GM12801 (cell line): ENCODE data around the gene SOD1.

Experiments
- TF ChIP-seq, protein P1 (sequence below): IDR thresholded peaks from one replicate; pipeline ENCODE4 v1.5.1; 2011; ENCODE audit warnings: control low read depth; ENCODE audit not compliant: insufficient read length; ENCODE audit errors: extremely low read depth

SOD1 gene

GRCh38 chr21:31623664-31624063 lies 35.8 kb upstream of the SOD1 start:
- TF ChIP-seq, protein P1, sequence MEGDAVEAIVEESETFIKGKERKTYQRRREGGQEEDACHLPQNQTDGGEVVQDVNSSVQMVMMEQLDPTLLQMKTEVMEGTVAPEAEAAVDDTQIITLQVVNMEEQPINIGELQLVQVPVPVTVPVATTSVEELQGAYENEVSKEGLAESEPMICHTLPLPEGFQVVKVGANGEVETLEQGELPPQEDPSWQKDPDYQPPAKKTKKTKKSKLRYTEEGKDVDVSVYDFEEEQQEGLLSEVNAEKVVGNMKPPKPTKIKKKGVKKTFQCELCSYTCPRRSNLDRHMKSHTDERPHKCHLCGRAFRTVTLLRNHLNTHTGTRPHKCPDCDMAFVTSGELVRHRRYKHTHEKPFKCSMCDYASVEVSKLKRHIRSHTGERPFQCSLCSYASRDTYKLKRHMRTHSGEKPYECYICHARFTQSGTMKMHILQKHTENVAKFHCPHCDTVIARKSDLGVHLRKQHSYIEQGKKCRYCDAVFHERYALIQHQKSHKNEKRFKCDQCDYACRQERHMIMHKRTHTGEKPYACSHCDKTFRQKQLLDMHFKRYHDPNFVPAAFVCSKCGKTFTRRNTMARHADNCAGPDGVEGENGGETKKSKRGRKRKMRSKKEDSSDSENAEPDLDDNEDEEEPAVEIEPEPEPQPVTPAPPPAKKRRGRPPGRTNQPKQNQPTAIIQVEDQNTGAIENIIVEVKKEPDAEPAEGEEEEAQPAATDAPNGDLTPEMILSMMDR, result no peak

DNA sequence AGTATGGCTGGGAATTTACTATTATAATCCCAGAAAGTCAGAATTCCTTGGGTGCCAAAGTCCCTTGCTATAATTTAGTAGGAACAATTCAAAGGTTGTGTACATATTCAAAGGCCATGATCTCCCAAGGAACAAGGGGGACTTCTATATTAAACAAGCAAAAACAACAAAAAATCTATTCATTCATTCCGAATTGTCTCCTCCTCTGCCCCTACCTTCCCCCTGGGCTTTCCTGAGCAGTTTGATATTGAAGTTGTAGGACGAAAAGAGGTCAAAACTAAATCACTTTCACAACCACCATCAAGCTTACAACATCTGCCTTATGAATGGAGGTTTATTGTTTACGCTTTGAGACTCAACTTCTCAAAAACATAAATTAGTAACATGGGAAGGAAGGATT lies 35.3 kb upstream of the SOD1 start:
- TF ChIP-seq, protein P1, result no peak

GRCh38 chr21:31624961-31625491 lies 34.5 kb upstream of the SOD1 start:
- TF ChIP-seq, protein P1, result no peak

DNA sequence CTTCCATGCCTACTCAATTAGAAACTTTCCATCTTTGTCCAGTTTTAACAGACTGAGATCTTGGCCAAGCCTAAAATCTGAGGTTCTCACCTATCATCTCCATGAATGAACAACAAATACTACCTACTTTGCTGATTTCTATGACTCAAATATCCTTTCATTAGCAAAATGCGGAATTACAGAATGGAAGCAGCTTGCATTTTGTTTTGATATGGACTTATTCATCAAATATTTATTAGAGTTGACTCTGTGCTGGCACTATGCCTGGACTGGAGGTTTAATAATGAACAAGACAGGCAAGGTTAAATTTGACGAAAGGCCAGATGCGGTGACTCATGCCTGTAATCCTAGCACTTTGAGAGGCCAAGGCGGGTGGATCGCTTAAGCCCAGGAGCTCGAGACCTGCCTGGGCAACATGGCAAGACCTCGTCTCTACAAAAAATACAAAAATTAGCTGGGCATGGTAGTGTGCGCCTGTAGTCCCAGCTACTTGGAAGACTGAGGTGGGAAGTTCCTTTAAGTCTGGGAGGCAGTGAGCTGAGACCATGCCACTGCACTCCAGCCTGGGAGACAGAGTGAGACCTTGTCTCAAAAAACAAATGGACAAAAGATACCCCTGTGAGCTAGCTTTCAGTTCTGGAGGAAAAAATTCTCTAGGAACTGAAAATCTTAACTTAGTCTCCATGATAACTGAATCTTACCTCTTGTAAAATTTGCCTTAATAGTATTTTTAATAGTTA lies 29.4 kb upstream of the SOD1 start:
- TF ChIP-seq, protein P1, result no peak

DNA sequence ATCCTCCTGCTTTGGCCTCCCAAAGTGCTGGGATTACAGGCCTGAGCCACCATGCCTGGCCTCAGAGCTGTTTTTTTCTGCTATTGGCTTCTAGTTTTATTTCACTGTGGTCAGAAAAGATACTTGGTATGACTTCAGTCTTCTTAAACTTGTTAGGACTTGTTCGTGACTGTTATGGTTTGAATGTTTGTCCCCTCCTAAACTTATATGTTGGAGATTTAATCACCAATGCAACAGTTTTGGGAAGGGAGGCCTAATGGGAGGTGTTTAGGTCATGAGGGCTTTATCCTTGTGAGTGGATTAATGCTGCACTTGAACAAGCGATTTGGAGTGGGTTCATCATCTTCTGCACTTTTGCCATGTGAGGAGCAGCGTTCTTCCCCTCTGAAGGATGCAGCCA lies 24.5 kb upstream of the SOD1 start:
- TF ChIP-seq, protein P1, result no peak

DNA sequence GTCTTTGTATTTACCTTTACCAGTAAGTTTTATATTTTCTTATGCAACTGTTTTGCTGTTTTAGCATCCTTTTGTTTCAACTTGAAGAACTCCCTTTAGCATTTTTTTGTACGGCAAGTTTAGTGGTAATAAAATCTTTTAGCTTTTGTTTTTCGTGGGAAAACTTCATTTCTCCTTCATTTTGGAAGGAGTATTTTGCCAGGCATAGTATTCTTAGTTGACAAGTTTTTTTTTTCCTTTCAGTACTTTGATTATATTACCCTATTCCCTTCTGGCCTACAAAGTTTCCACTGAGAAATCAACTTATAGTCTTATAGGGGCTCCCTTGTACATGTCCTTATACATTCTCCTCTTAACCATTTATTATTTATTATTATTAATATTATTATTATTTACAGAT lies 22.6 kb upstream of the SOD1 start:
- TF ChIP-seq, protein P1, result no peak

GRCh38 chr21:31641416-31641922 lies 18.0 kb upstream of the SOD1 start:
- TF ChIP-seq, protein P1, result no peak
